Mammary epithelial cell (primary cell): Measurements from ENCODE around the gene AFAP1.

Experiments
- CTCF ChIP-seq, 2 donors: IDR thresholded peaks in 1 of 2; conservative IDR thresholded peaks in 1 of 2; 2 replicates each; pipeline ENCODE4 v1.5.1; 2011 to 2012; ENCODE audit warnings: inconsistent platforms in 2 of 2, low read length in 2 of 2, mild to moderate bottlenecking in 2 of 2, control low read depth in 1 of 2, low read depth in 1 of 2; ENCODE audit not compliant: insufficient read depth in 1 of 2; ENCODE audit errors: extremely low read depth in 1 of 2
- EZH2 ChIP-seq: IDR thresholded peaks from 2 replicates; pipeline ENCODE4 v1.6.1; 2012; ENCODE audit warnings: low read length, inconsistent platforms, borderline replicate concordance

GRCh38 chr4:7733201-7733600, 206.5 kb downstream of the AFAP1 start:
- TF ChIP-seq EZH2, result no peak
- no peak for TF ChIP-seq CTCF (conservative IDR thresholded peaks at IDR 0.05 in 1 of 2, IDR thresholded peaks at IDR 0.05 in 1 of 2; ENCODE audit: extremely low read depth in 1 of 2, insufficient read depth in 1 of 2, low read depth in 1 of 2, low read length in 2 of 2)
